Measurements from ENCODE around the gene TMEM164.

Gene TMEM164

DNA sequence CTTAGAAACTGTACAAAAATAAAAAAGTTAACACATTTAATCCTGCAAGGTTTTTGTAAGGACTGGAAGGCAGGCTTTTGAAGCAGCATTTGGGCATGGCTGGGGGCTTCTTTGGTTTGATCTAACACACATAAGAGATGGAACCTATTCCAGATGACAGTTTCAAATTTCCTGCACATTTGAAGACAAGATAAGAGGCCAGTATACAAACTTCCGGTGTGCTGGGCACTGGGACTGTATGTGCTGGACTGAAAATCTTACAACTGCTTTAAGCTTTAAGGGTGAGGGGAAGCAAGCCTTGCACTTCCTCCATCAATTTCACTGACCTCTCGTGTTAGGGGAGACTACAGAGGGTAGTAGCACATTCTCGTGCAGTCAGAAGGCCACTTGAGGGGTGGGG, 192.1 kb downstream of the TMEM164 start:
- TF ChIP-seq TAF1 (IDR thresholded peaks at IDR 0.05; ENCODE audit: borderline replicate concordance, insufficient read depth, low read length) = no peak
- no peak for TF ChIP-seq FOXP2 (optimal IDR thresholded peaks at IDR 0.05; ENCODE audit: borderline replicate concordance, extremely low read depth, extremely low read length, insufficient read depth)
- TF ChIP-seq, protein P1, sequence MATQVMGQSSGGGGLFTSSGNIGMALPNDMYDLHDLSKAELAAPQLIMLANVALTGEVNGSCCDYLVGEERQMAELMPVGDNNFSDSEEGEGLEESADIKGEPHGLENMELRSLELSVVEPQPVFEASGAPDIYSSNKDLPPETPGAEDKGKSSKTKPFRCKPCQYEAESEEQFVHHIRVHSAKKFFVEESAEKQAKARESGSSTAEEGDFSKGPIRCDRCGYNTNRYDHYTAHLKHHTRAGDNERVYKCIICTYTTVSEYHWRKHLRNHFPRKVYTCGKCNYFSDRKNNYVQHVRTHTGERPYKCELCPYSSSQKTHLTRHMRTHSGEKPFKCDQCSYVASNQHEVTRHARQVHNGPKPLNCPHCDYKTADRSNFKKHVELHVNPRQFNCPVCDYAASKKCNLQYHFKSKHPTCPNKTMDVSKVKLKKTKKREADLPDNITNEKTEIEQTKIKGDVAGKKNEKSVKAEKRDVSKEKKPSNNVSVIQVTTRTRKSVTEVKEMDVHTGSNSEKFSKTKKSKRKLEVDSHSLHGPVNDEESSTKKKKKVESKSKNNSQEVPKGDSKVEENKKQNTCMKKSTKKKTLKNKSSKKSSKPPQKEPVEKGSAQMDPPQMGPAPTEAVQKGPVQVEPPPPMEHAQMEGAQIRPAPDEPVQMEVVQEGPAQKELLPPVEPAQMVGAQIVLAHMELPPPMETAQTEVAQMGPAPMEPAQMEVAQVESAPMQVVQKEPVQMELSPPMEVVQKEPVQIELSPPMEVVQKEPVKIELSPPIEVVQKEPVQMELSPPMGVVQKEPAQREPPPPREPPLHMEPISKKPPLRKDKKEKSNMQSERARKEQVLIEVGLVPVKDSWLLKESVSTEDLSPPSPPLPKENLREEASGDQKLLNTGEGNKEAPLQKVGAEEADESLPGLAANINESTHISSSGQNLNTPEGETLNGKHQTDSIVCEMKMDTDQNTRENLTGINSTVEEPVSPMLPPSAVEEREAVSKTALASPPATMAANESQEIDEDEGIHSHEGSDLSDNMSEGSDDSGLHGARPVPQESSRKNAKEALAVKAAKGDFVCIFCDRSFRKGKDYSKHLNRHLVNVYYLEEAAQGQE (IDR thresholded peaks at IDR 0.05; ENCODE audit: insufficient read depth in 1 of 2, low read depth in 2 of 2, low read length in 2 of 2) = no peak
- TF ChIP-seq POLR2AphosphoS5 (IDR thresholded peaks at IDR 0.05; ENCODE audit: low read depth, low read length) = no peak
- no peak for TF ChIP-seq SIN3A (IDR thresholded peaks at IDR 0.05; ENCODE audit: borderline replicate concordance, insufficient read depth, low read length)

DNA sequence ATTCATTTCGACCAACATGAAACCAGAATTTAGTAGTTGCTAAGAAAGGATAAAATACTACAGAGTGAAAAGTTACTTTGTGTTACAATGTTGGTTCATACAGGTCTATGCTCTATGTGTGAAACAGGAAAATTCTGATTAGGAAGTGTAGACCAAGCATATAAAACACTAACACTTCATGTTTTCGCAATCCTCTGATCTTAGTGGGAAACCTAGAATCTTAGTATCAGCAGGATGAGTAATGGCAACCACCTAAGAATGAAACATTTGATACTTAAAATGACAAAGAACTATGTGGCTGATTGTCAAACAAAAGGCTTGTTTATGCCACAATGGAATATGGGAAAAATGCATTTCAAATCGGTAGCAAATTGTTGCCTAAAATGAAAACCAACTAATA, 198.9 kb downstream of the TMEM164 start:
- TF ChIP-seq TAF1 (IDR thresholded peaks at IDR 0.05; ENCODE audit: borderline replicate concordance, insufficient read depth, low read length) (no peak), FOXP2 (optimal IDR thresholded peaks at IDR 0.05; ENCODE audit: borderline replicate concordance, extremely low read depth, extremely low read length, insufficient read depth) (no peak)
- TF ChIP-seq, protein P1 (IDR thresholded peaks at IDR 0.05; ENCODE audit: insufficient read depth in 1 of 2, low read depth in 2 of 2, low read length in 2 of 2) = no peak

DNA sequence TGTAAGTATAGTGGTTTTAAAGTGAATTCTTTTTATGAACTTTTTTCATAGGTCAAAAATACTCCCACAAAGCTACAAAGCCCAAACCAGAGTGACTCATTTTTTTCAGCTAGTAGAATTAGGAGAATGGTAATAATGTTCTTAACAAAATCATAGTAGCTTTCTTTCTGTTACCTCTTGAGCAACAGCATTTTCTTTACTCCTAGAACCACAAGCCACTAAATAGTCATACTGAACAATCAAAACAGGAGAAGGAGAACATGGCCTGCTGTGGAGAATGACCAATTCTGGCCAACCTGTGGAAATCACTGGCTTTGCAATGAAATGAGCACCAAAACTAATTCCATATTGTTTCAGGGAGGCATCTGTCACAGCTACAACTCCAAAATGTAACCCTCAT, 202.1 kb downstream of the TMEM164 start:
- TF ChIP-seq, protein P1 (IDR thresholded peaks at IDR 0.05; ENCODE audit: insufficient read depth in 1 of 2, low read depth in 2 of 2, low read length in 2 of 2) = no peak

DNA sequence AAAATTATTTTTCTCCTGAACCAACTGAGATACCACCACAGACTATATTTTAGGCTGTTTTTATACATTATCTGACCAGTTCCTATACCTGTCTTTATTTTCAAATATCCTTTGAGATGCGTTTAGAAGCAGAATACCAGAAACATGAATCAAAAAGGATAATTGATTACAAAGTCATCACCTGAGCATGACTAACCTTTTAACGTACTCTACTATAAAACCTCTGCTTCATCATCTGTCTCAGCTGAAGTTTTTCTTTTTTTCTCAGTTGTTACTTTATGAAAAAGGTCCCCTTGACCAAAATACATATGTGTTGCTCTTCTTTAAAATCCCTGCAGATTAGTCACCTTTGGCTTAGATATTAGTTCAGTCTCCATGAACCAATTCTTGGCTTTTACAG, 205.2 kb downstream of the TMEM164 start:
- TF ChIP-seq SIN3A (IDR thresholded peaks at IDR 0.05; ENCODE audit: borderline replicate concordance, insufficient read depth, low read length) = no peak
- no peak for TF ChIP-seq TAF1 (IDR thresholded peaks at IDR 0.05; ENCODE audit: borderline replicate concordance, insufficient read depth, low read length)
- TF ChIP-seq FOXP2 (optimal IDR thresholded peaks at IDR 0.05; ENCODE audit: borderline replicate concordance, extremely low read depth, extremely low read length, insufficient read depth) = no peak
- no peak for TF ChIP-seq POLR2AphosphoS5 (IDR thresholded peaks at IDR 0.05; ENCODE audit: low read depth, low read length)

DNA sequence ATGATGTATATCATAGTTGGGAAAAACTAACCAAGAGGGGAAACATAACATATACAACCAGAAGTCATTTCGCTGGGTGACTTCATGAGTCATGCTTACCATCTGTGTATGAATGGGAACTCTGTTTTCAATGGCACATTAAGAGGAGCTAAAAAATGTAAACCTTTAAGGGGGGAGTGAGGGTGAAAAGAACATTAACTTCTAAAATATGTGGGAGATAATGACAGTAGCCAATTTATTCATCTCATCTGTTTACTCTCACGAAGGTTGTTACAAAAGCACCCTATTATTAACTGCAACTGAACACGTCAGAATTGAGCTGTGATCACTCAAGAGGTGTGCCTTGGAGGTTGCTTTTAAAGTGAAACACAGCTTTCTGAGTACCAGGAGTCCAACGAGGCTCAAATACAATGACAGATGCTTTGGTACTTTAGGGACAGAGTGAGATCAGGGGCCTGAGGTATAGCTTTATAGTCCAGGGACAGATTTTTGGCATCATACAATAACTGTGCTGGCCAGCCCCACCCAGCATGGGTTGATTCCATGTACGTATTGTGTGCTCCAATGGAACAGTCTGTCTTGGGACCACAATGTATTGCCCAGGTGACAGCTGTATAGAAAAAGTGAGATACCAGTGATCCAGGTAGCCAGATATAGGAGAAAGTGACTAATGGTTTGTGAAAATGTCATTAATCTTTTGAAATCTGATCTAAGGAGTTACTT, 207.7 kb downstream of the TMEM164 start:
- TF ChIP-seq POLR2AphosphoS5 (IDR thresholded peaks at IDR 0.05; ENCODE audit: low read depth, low read length) = no peak
- no peak for TF ChIP-seq FOXP2 (optimal IDR thresholded peaks at IDR 0.05; ENCODE audit: borderline replicate concordance, extremely low read depth, extremely low read length, insufficient read depth)
- TF ChIP-seq, protein P1 (IDR thresholded peaks at IDR 0.05; ENCODE audit: insufficient read depth in 1 of 2, low read depth in 2 of 2, low read length in 2 of 2) = no peak
- TF ChIP-seq TAF1 (IDR thresholded peaks at IDR 0.05; ENCODE audit: borderline replicate concordance, insufficient read depth, low read length) = no peak
- no peak for TF ChIP-seq SIN3A (IDR thresholded peaks at IDR 0.05; ENCODE audit: borderline replicate concordance, insufficient read depth, low read length)

Data from PFSK-1 (cell line).